ENCODE data around the gene GNL1.

GRCh38 chr6:30562470-30563425 lies 6.5 kb upstream of the GNL1 start:
- TF ChIP-seq POLR2A (IDR thresholded peaks at IDR 0.05; ENCODE audit: low read depth, low read length) (no peak), POLR2AphosphoS5 (IDR thresholded peaks at IDR 0.05; ENCODE audit: low read depth, low read length) (no peak), TAF1 (IDR thresholded peaks at IDR 0.05; ENCODE audit: borderline replicate concordance, low read depth, low read length) (no peak)

Measured in GM12892 (cell line).